Activated naive CD4-positive, alpha-beta T cell (primary cell): ENCODE results near the gene ZNF680.
"Not testable (repeated sequence)": the region's sequence is repeated elsewhere in the genome, so short reads cannot be mapped to it uniquely, and the experiment has no call there.

Experiments used
- DNase-seq, 4 experiments: peaks; one replicate each; lab custom pipeline; 2025; lab: John Stamatoyannopoulos, UW

The ZNF680 gene

GRCh38 chr7:64555046-64555445, 7.8 kb downstream of the ZNF680 start:
- DNase-seq: no peak

- DNase-seq: not testable (repeated sequence)
Observed at GRCh38 chr7:64554188-64554587, 8.7 kb downstream of the ZNF680 start.

- DNase-seq: no peak
Observed at GRCh38 chr7:64551375-64552142, 11.3 kb downstream of the ZNF680 start.

GRCh38 chr7:64544010-64544409, 18.9 kb downstream of the ZNF680 start:
- DNase-seq: no peak

GRCh38 chr7:64541438-64542359, 21.2 kb downstream of the ZNF680 start:
- DNase-seq: no peak

- DNase-seq: no peak
Observed at GRCh38 chr7:64533756-64534155, 29.1 kb downstream of the ZNF680 start.

GRCh38 chr7:64528770-64529169, 34.1 kb downstream of the ZNF680 start:
- no peak for DNase-seq

- DNase-seq: no peak
Observed at GRCh38 chr7:64521409-64521984, 41.4 kb downstream of the ZNF680 start.

GRCh38 chr7:64516451-64516850, 46.4 kb downstream of the ZNF680 start:
- no peak for DNase-seq

GRCh38 chr7:64515781-64516180, 47.1 kb downstream of the ZNF680 start:
- DNase-seq: no peak

- no peak for DNase-seq
Observed at GRCh38 chr7:64515330-64515729, 47.5 kb downstream of the ZNF680 start.

- DNase-seq: no peak
Observed at GRCh38 chr7:64509583-64509982, 53.3 kb downstream of the ZNF680 start.

GRCh38 chr7:64504581-64505120, 58.2 kb downstream of the ZNF680 start:
- no peak for DNase-seq

- DNase-seq: no peak
Observed at GRCh38 chr7:64498270-64498669, 64.6 kb downstream of the ZNF680 start.

GRCh38 chr7:64494912-64495461, 67.9 kb downstream of the ZNF680 start:
- no peak for DNase-seq

GRCh38 chr7:64485623-64486022, 77.2 kb downstream of the ZNF680 start:
- DNase-seq: no peak
